H1 (cell line): ENCODE data around the gene IRF8. TPM values are rescaled to one million over a fixed set of nuclear protein-coding genes. Genes with fewer than 3 reads are reported as not detected.

Experiments
- CTCF ChIA-PET: fragments of 300-600 bp; sonication (Branson Sonifier 250); formaldehyde crosslinking; loops from one replicate; lab custom pipeline; 2021; ENCODE audit not compliant: partially characterized antibody; lab: Charles Lee
- POLR2A ChIA-PET: fragments of 300-600 bp; sonication (Branson Sonifier 250); formaldehyde crosslinking; loops from one replicate; lab custom pipeline; 2021; ENCODE audit warnings: inconsistent platforms; ENCODE audit not compliant: partially characterized antibody; lab: Charles Lee
- DNase-seq, 2 experiments: peaks; one replicate each; pipeline versions ENCODE4 v3.0.0 to v3.0.0-alpha.2; 2010 to 2022; ENCODE audit warnings: low spot score in 2 of 2, low read depth in 1 of 2, mixed read lengths in 1 of 2
- FAIRE-seq: peaks from 2 replicates; lab custom pipeline; 2011; peaks lifted over from hg19 to GRCh38; lab: Jason Lieb, UNC
- H2AFZ ChIP-seq: 2 replicates; pipeline ENCODE4 v1.8.1; 2012; ENCODE audit warnings: low read length, inconsistent platforms
- H2AK5ac ChIP-seq: 2 replicates; pipeline ENCODE4 v1.6.1; 2013; ENCODE audit warnings: low read depth, low read length
- H2BK120ac ChIP-seq: replicated peaks from 2 replicates; pipeline ENCODE3; 2013; ENCODE audit warnings: low read depth, low read length, inconsistent platforms
- H2BK12ac ChIP-seq: 2 replicates; pipeline ENCODE4 v1.6.1; 2013; ENCODE audit warnings: low read depth, low read length
- H2BK15ac ChIP-seq: 2 replicates; pipeline ENCODE4 v1.6.1; 2013; ENCODE audit warnings: low read length
- H2BK20ac ChIP-seq: 2 replicates; pipeline ENCODE4 v1.6.1; 2013; ENCODE audit warnings: low read length
- H2BK5ac ChIP-seq: 2 replicates; pipeline ENCODE4 v1.6.1; 2013; ENCODE audit warnings: low read depth, low read length
- H3K14ac ChIP-seq: 2 replicates; pipeline ENCODE4 v1.6.1; 2013; ENCODE audit warnings: inconsistent platforms; ENCODE audit not compliant: insufficient read length
- H3K18ac ChIP-seq: 2 replicates; pipeline ENCODE4 v1.6.1; 2013; ENCODE audit warnings: low read length; ENCODE audit errors: extremely low read depth
- H3K23ac ChIP-seq: 2 replicates; pipeline ENCODE4 v1.6.1; 2013; ENCODE audit warnings: inconsistent platforms; ENCODE audit not compliant: insufficient read length
- H3K23me2 ChIP-seq: 2 replicates; pipeline ENCODE4 v1.6.1; 2013; ENCODE audit warnings: low read depth, low read length
- H3K27ac ChIP-seq: 2 replicates; pipeline ENCODE4 v1.6.1; 2011; ENCODE audit warnings: low read depth, low read length, inconsistent platforms
- H3K27me3 ChIP-seq, 4 experiments: replicated peaks in 1 of 4; 1 replicate in 1 of 4; 2 replicates in 3 of 4; pipeline versions ENCODE4 v1.6.1 to v1.8.1; 2011 to 2013; ENCODE audit warnings: low read length in 3 of 4, mild to moderate bottlenecking in 3 of 4, inconsistent platforms in 2 of 4, mixed read lengths in 2 of 4, moderate library complexity in 1 of 4; ENCODE audit not compliant: control insufficient read depth in 3 of 4, insufficient read depth in 3 of 4; ENCODE audit errors: extremely low read depth in 1 of 4
- H3K36me3 ChIP-seq, 4 experiments: 2 replicates each; pipeline versions ENCODE4 v1.6.1 to v1.8.1; 2011 to 2013; ENCODE audit warnings: mild to moderate bottlenecking in 4 of 4, low read length in 3 of 4, moderate library complexity in 2 of 4, control low read depth in 1 of 4, inconsistent platforms in 1 of 4; ENCODE audit not compliant: insufficient read depth in 4 of 4, control insufficient read depth in 2 of 4
- H3K4ac ChIP-seq: replicated peaks from 2 replicates; pipeline ENCODE3; 2013; ENCODE audit warnings: low read length, low read depth, mixed read lengths, inconsistent platforms; ENCODE audit not compliant: insufficient read length
- H3K4me1 ChIP-seq, 4 experiments: replicated peaks in 1 of 4; 1 replicate in 1 of 4; 2 replicates in 3 of 4; pipeline versions ENCODE4 v1.6.1 to v1.8.1; 2011 to 2013; ENCODE audit warnings: low read length in 3 of 4, inconsistent platforms in 2 of 4, mixed read lengths in 1 of 4; ENCODE audit not compliant: insufficient read depth in 4 of 4, control insufficient read depth in 3 of 4
- H3K4me2 ChIP-seq, 2 experiments: 2 replicates each; pipeline versions ENCODE4 v1.6.1 to v1.8.1; 2011 to 2013; ENCODE audit warnings: low read depth in 2 of 2, low read length in 2 of 2, control low read depth in 1 of 2, inconsistent platforms in 1 of 2, mild to moderate bottlenecking in 1 of 2; ENCODE audit not compliant: insufficient read depth in 1 of 2
- H3K4me3 ChIP-seq, 4 experiments: fragments of 200-600, 300-600 bp in 1 of 4; sonication (generic), shearing (Covaris generic), sonication (Bioruptor Twin) in 1 of 4; 2 replicates each; pipeline versions ENCODE4 v1.5.1 to v1.8.1; 2011 to 2016; ENCODE audit warnings: low read length in 4 of 4, low read depth in 3 of 4, control low read depth in 2 of 4, inconsistent platforms in 2 of 4, mild to moderate bottlenecking in 2 of 4, mixed read lengths in 1 of 4, moderate library complexity in 1 of 4; ENCODE audit not compliant: insufficient read depth in 2 of 4; ENCODE audit errors: extremely low read depth in 1 of 4
- H3K56ac ChIP-seq: replicated peaks from 2 replicates; pipeline ENCODE3; 2013; ENCODE audit warnings: low read depth, mild to moderate bottlenecking, mixed read lengths, low read length, inconsistent platforms; ENCODE audit not compliant: insufficient read length
- H3K79me1 ChIP-seq: 2 replicates; pipeline ENCODE4 v1.6.1; 2013; ENCODE audit warnings: low read depth, low read length, control low read depth
- H3K79me2 ChIP-seq, 2 experiments: 2 replicates each; pipeline versions ENCODE4 v1.6.1 to v1.8.1; 2012 to 2013; ENCODE audit warnings: low read length in 2 of 2, mild to moderate bottlenecking in 2 of 2, inconsistent platforms in 1 of 2; ENCODE audit not compliant: insufficient read depth in 2 of 2, control insufficient read depth in 1 of 2
- H3K9ac ChIP-seq, 4 experiments: replicated peaks in 1 of 4; 1 replicate in 1 of 4; 2 replicates in 3 of 4; pipeline versions ENCODE4 v1.6.1 to v1.8.1; 2011 to 2013; ENCODE audit warnings: low read depth in 3 of 4, low read length in 3 of 4, control low read depth in 2 of 4, mild to moderate bottlenecking in 2 of 4, moderate library complexity in 2 of 4, inconsistent platforms in 1 of 4; ENCODE audit errors: extremely low read depth in 1 of 4
- H3K9me3 ChIP-seq, 2 experiments: 2 replicates each; pipeline versions ENCODE4 v1.6.1 to v1.8.1; 2012 to 2013; ENCODE audit warnings: mild to moderate bottlenecking in 2 of 2, moderate library complexity in 2 of 2, control low read depth in 1 of 2, inconsistent platforms in 1 of 2, low read depth in 1 of 2, low read length in 1 of 2, mixed read lengths in 1 of 2; ENCODE audit not compliant: insufficient read depth in 2 of 2
- H4K20me1 ChIP-seq, 2 experiments: replicated peaks in 1 of 2; 2 replicates each; pipeline versions ENCODE3 to v1.8.1; 2011 to 2013; ENCODE audit warnings: inconsistent platforms in 2 of 2, low read length in 2 of 2, mild to moderate bottlenecking in 1 of 2; ENCODE audit not compliant: insufficient read depth in 2 of 2, control insufficient read depth in 1 of 2
- H4K5ac ChIP-seq: 2 replicates; pipeline ENCODE4 v1.6.1; 2013; ENCODE audit warnings: low read length, low read depth, mixed read lengths, inconsistent platforms; ENCODE audit not compliant: insufficient read length
- H4K8ac ChIP-seq: 2 replicates; pipeline ENCODE4 v1.8.0; 2013; ENCODE audit warnings: mild to moderate bottlenecking, moderate library complexity, low read length, inconsistent platforms; ENCODE audit not compliant: insufficient read depth; ENCODE audit errors: extremely low read depth
- H4K91ac ChIP-seq: replicated peaks from 2 replicates; pipeline ENCODE3; 2013; ENCODE audit warnings: low read length, mixed read lengths, inconsistent platforms; ENCODE audit not compliant: insufficient read length
- CHD2 ChIP-seq: IDR thresholded peaks from 2 replicates; pipeline ENCODE4 v1.6.1; 2012; ENCODE audit warnings: low read length, improper control_type of control experiment
- CREB1 ChIP-seq: IDR thresholded peaks from 2 replicates; pipeline ENCODE4 v1.6.1; 2012; ENCODE audit warnings: inconsistent platforms
- EZH2 ChIP-seq: fragments of 200-600 bp; sonication (generic); IDR thresholded peaks from 2 replicates; pipeline ENCODE4 v1.7.1; 2012; ENCODE audit warnings: low read depth, mild to moderate bottlenecking, moderate library complexity, low read length, inconsistent platforms; ENCODE audit not compliant: severe bottlenecking
- HDAC6 ChIP-seq: IDR thresholded peaks from one replicate; pipeline ENCODE4 v1.7.1; 2012; ENCODE audit warnings: low read depth, mild to moderate bottlenecking, inconsistent platforms, low read length, moderate library complexity
- JUN ChIP-seq: IDR thresholded peaks from 2 replicates; pipeline ENCODE4 v1.6.1; 2011; ENCODE audit warnings: low read depth, mild to moderate bottlenecking, improper control_type of control experiment, low read length
- MAFK ChIP-seq: IDR thresholded peaks from 2 replicates; pipeline ENCODE4 v1.6.1; 2012; ENCODE audit warnings: low read depth, mild to moderate bottlenecking, improper control_type of control experiment, low read length
- SIN3A ChIP-seq, 2 experiments: IDR thresholded peaks in 1 of 2; conservative IDR thresholded peaks in 1 of 2; 2 replicates each; pipeline ENCODE4 v1.6.1; 2011 to 2012; ENCODE audit warnings: low read length in 2 of 2, improper control_type of control experiment in 1 of 2, low read depth in 1 of 2, mild to moderate bottlenecking in 1 of 2
- TAF1 ChIP-seq: IDR thresholded peaks from 2 replicates; pipeline ENCODE4 v1.6.1; 2011; ENCODE audit warnings: mild to moderate bottlenecking, low read depth, low read length
- WGBS, 2 experiments: shearing (Covaris generic) in 1 of 2; methylation state at CpG; one replicate each; pipeline versions ENCODE4 v1.1.6 to v1.1.7; 2013 to 2015; ENCODE audit warnings: low lambda C conversion rate in 2 of 2, mixed read lengths in 2 of 2, inconsistent platforms in 1 of 2, low coverage in 1 of 2, missing lambda C conversion rate in 1 of 2; ENCODE audit not compliant: insufficient replicate concordance in 2 of 2, insufficient coverage in 1 of 2, insufficient read length in 1 of 2; ENCODE audit errors: extremely low coverage in 1 of 2, missing lambda C conversion rate in 1 of 2; 5-methylcytosine and 5-hydroxymethylcytosine counted together
- polyA plus RNA-seq, 7 experiments: library from polyadenylated mRNA; depleted of rRNA in 3 of 7; stranded (reverse) in 5 of 7; unstranded in 2 of 7; fragments of >200 nt in 5 of 7; fragments of 200-250 nt in 2 of 7; gene quantifications; 1 replicate in 5 of 7; 2 replicates in 1 of 7; 4 replicates in 1 of 7; pipeline versions ENCODE4 v1.2.1 to v1.2.3, GENCODE V29; 2011 to 2013; ENCODE audit warnings: missing spikeins in 2 of 7, mixed read lengths in 2 of 7
- total RNA-seq: library from RNA; stranded (reverse); fragmentation: NEBNext Ultra II Directional; extraction: Animal tissue kit (Norgen Biotek cat#: 25700); gene quantifications from 2 replicates; pipeline ENCODE4 v1.2.1, GENCODE V29; 2021

Gene IRF8
- total and polyA plus RNA-seq, 2 of the 8 experiments (the other 6 are each of a cell fraction or from before 2014, with no cell fraction given) = 0.35 to 2.0 TPM

- H3K4me3 ChIP-seq = no peak overlapping the region
- H2BK5ac ChIP-seq = no peak overlapping the region
- no peak overlapping the region for H3K27ac ChIP-seq
- H3K79me2 ChIP-seq = no peaks in the 10 kb centered on the region
- no peaks in the 10 kb centered on the region for H3K4me1 ChIP-seq
- no peaks in the 10 kb centered on the region for H3K36me3 ChIP-seq
- no peak overlapping the region for H3K56ac ChIP-seq
- H2AFZ ChIP-seq = no peak overlapping the region
- no peak overlapping the region for H3K23ac ChIP-seq
- no peak overlapping the region for H2AK5ac ChIP-seq
- no peak for DNase-seq
- H3K4me2 ChIP-seq = no peak overlapping the region
- no peak overlapping the region for H2BK20ac ChIP-seq
- no peaks in the 10 kb centered on the region for H4K20me1 ChIP-seq
- POLR2A ChIA-PET = no interaction called here
- no peak overlapping the region; a peak in 1 of 7 replicates for H3K9ac ChIP-seq
- no peak overlapping the region for H2BK120ac ChIP-seq
- H4K91ac ChIP-seq = no peak overlapping the region
- H3K27me3 ChIP-seq = peaks cover 0 to 2% (median 0%) of the 10 kb centered on the region in 4 experiments; a peak in 1 of 7 replicates
- WGBS, 2 experiments = 94% methylated on average over 5 of the region's 5 CpGs; no CpG with 5 or more reads in 1 of the 2 experiments
- no peaks in the 10 kb centered on the region for H3K79me1 ChIP-seq
- H4K5ac ChIP-seq = no peak overlapping the region
- no peak overlapping the region for H3K18ac ChIP-seq
- FAIRE-seq = no peak
- H3K9me3 ChIP-seq = no peaks in the 10 kb centered on the region
- no peak overlapping the region for H2BK15ac ChIP-seq
- no peak overlapping the region for H2BK12ac ChIP-seq
- no peak overlapping the region for H3K14ac ChIP-seq
- no peaks in the 10 kb centered on the region for H3K23me2 ChIP-seq
- no peak overlapping the region for H4K8ac ChIP-seq
- no peak overlapping the region for H3K4ac ChIP-seq
- CTCF ChIA-PET = interaction anchor here (0.6 kb wide), 1 partner anchor 113 kb away, joined by 3 read pairs; no protein-coding TSS in a partner anchor
- TF ChIP-seq TAF1 (no peak), CHD2 (no peak), SIN3A (conservative IDR thresholded peaks at IDR 0.05 in 1 of 2, IDR thresholded peaks at IDR 0.05 in 1 of 2; ENCODE audit: low read depth in 1 of 2, low read length in 2 of 2) (no peak), JUN (no peak), CREB1 (no peak), EZH2 (no peak), MAFK (no peak), HDAC6 (no peak)
These were observed 41.3 kb downstream of the IRF8 start for GRCh38 chr16:85940214-85940613.
